NCI-H774 (cell line): ENCODE results near the gene GRP.
"Not testable (repeated sequence)": the region's sequence is repeated elsewhere in the genome, so short reads cannot be mapped to it uniquely, and the experiment has no call there.

ENCODE experiments used
- DNase-seq: peaks from one replicate; lab custom pipeline; 2025; lab: John Stamatoyannopoulos, UW

The GRP gene

GRCh38 chr18:59229191-59229590, 9.2 kb downstream of the GRP start:
- DNase-seq = no peak

- no peak for DNase-seq
Measured at GRCh38 chr18:59229701-59230443, 9.9 kb downstream of the GRP start.

GRCh38 chr18:59231114-59231513, 11.2 kb downstream of the GRP start:
- no peak for DNase-seq

DNA sequence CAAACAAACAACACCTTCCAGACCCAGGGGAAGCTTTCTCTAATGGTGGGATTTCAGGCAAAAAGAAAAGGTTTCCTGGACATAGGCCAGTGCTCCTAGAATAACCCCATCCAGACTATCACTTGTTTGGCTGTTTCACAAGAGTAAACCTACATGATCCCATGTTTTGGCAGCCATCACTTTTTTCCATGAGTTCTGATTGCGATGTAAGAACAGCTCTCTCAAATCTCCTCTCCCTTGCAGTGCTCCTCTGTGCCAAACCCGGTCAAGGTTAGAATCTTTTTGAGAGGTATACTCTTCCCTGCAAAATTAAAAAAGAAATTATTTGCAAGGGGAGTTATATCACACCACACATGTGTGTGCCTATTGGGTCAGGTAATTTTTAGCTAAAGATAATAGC, 11.9 kb downstream of the GRP start:
- no peak for DNase-seq

DNA sequence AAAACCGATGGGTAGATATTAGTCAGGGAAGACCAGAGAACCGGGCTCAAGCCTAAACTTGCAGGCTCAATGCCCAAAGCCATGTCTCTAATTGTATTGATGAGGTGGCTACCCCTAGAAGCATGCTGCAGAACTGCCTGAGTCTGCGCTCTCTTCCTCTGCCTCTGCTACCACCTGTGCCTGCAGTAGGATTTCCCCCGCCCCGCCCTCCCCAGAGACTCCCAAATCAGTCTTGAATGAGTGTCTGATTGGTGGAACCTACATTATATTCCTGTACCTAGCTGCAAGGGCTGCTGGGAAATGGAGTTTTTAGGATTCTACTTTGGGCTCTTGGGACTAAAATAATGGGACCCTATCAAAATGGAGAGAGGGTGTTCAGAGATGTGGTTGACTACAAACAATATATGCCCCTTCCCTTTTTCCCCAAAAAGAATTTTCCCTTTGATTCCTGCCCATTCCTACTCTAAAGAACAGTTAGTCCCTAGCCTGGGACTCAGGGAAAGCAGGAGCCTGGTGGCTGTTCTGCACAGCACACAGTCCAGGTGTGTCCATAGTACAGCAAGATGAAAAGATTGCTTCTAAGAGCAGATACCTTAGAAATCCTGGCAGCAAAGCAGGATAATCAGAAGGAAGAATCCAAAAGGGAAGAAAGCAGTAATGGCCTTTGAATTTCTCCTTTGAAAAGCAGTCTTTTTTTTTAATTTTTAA, 12.5 kb downstream of the GRP start:
- DNase-seq = peak; percentile 60

- no peak for DNase-seq
Measured at GRCh38 chr18:59233017-59233410, 13.1 kb downstream of the GRP start.

DNA sequence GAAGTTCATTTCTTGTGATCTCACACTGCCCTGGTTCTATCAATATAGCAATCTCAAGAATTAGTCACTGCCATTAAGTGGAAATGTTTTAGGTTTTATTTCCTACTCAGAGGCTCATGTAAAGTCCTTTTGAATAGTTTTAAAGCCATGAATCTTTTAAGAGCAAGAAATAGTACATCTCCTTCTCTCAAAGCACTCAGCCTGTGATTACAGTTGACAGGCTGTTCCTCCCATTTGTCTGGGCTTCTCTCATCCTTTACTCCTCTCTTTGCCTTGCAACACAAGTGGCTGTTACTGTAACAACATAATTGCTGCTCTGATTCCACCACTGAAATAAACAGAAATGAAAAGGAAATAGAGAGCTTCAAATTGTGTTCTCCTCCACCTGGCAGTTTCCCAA, 18.4 kb downstream of the GRP start:
- peak; percentile 30 for DNase-seq

GRCh38 chr18:59239642-59240041, 19.7 kb downstream of the GRP start:
- no peak for DNase-seq

- no peak for DNase-seq
Measured at GRCh38 chr18:59242906-59243305, 22.9 kb downstream of the GRP start.

DNA sequence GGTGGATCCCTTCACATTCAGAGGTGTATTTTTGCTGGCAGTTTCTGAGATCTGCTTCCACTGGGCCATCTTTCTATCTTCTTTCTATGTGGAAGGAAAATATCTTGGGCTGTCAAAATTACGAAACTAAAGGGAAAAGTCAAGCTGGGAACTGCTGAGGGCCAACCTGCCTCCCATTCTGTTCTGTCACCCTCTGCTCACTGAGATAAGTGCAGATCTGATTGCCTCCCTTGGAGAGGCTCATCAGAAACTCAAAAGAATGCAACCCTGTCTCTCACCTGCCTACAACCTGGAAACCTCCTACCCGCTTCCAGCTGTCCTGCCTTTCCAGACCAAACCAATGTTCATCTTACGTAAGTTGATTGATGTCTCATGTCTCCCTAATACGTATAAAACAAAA, 26.8 kb downstream of the GRP start:
- no peak for DNase-seq

DNA sequence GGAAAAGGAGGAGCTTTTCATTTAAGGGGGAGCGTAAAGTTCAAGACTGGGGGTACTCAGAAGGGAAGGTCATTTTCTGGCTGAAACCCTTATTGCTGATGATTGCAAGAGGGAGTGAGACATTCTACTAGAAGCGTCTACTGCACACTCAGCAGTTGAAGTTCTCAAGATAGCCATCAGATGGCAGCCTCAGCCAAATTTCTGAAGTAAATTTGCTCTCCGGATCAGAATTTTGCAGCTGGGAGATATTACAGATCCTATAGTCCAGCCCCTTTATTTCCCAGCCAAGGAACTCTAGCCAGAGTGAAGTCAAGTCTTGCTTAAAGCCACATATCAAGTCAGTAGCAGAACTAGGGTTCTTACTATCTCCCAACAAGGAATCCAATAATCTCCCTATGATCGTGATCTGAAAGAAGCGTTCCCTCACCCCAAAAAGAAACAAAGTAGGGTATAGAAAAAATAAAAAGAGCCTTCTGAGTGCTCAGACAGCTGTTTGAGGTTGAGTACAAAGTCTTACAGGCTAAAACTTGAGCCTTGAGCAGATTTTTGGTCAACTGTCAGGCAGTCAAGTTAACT, 29.3 kb downstream of the GRP start:
- DNase-seq = peak; percentile 78

DNA sequence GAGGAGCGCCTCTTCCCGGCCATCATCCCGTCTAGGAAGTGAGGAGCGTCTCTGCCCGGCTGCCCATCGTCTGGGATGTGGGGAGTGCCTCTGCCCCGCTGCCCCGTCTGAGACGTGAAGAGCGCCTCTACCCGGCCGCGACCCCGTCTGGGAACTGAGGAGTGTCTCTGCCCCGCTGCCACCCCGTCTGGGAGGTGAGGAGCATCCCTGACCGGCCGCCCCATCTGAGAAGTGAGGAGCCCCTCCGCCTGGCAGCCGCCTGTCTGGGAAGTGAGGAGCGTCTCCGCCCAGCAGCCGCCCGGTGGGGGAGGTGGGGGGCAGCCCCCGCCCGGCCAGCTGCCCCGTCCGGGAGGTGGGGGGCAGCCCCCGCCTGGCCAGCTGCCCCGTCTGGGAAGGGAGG, 35.5 kb downstream of the GRP start:
- not testable (repeated sequence) for DNase-seq

GRCh38 chr18:59261842-59262241, 41.9 kb downstream of the GRP start:
- not testable (repeated sequence) for DNase-seq

GRCh38 chr18:59262243-59262642, 42.3 kb downstream of the GRP start:
- not testable (repeated sequence) for DNase-seq

DNA sequence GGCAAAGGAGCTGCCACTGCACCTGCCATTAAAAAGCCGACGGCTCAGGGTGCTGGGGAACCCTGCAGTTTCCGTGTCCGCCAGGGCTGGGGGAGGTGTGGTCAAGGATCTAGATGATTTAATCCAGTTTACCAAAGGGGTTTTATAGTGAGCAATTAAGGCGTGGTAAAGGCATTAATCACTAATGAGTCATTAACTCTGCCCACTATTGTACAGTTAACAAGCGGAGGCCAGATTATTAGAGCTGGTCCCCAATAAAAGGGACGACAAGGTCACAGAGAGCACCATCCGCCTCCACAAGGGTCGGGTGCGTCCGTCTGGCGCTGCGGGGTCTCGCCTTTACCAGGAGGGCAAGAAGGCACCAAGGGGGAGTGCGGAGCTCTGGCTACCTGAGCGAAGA, 43.7 kb downstream of the GRP start:
- no peak for DNase-seq

DNA sequence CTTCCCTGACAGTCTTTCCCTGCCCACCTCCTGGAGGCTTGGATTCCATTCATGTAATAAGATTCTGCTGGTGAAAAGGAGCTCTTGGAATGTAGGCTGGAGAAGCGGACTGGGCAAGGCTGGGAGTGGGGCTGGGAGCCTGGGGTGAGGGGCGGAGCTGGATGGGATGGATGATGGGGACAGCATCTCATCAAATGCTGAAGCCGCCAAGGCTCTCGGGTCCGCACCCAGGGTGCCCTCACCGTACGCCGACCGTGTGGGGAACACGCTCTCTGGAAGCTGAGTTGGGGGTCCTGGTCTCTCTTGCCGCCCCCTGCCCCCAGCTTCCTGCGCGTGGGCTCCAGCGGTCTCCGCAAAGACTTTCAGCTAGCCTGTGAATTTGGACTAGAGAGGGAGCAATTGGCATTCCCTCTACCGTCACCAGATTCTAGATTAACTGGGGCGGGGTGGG, 44.2 kb downstream of the GRP start:
- no peak for DNase-seq

- DNase-seq = no peak
Measured at GRCh38 chr18:59264651-59265245, 44.8 kb downstream of the GRP start.

DNA sequence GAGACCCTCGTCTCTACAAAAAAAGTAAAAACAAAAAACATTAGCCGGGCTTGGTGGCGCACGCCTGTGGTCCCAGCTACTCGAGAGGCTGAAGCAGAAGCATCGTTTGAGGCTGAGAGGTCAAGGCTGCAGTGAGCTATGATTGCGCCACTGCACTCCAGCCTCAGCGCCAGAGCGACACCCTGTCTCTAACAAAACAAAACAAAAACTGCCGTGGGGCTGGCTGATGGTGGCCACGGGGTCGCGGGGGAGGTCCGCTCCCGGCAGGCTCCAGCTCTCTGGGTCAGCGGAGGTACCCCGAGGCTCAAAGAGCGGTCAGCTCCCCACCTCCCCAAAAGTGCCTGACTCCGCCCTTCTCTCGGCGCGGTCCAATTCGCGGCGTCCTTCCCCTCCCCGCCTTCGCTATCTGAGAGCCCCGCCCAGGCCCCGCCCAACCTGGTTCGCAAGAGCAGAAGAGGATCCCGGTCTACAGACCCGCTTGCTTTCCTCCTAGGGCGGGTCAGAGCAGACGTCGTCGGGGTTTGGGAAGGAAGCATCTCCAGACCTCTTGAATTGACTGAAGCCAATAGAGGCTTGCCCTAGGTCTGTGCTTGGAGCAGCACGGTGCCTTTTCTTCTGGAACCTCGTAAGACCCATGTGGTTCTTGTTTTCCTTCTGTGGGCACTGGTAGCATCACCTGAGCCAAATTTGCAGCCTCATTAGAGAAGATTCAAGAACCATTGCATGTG, 45.5 kb downstream of the GRP start:
- DNase-seq = no peak

GRCh38 chr18:59265974-59266369, 46.0 kb downstream of the GRP start:
- no peak for DNase-seq

DNA sequence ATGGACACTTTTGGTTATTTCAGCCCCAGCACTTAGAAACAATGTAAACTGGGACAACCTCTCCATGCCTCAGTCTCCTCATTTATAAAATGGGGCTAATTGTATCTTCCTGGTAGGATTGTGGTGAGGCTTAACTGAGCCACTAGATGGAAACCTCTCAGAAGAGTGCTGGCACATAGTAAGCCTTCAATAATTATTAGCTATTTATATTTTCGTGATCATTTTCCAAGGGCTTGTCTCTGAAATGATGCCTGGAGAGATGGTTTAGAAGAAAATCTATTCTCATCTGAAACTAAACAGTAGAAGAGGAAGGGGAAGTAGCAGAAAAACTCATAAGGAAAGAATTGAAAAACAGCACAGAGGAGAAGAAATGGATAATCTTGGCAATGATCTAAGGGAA, 46.5 kb downstream of the GRP start:
- DNase-seq = no peak

GRCh38 chr18:59266886-59267502, 47.0 kb downstream of the GRP start:
- no peak for DNase-seq
